DOHH2 (cell line): ENCODE measurements around the gene PRKCE.

Experiments
- EZH2phosphoT487 ChIP-seq: fragments of 200-600 bp; sonication (generic); IDR thresholded peaks from 2 replicates; pipeline ENCODE4 v1.6.1; 2017; ENCODE audit warnings: borderline replicate concordance, mild to moderate bottlenecking, antibody characterized with exemption, low read length, moderate library complexity, mixed read lengths
- TF ChIP-seq, protein P1 (sequence below): fragments of 200-600 bp; sonication (generic); IDR thresholded peaks from one replicate; pipeline ENCODE4 v1.5.1; 2014; ENCODE audit warnings: antibody characterized with exemption, mild to moderate bottlenecking, low read depth, low read length; ENCODE audit not compliant: poor library complexity, severe bottlenecking

DNA sequence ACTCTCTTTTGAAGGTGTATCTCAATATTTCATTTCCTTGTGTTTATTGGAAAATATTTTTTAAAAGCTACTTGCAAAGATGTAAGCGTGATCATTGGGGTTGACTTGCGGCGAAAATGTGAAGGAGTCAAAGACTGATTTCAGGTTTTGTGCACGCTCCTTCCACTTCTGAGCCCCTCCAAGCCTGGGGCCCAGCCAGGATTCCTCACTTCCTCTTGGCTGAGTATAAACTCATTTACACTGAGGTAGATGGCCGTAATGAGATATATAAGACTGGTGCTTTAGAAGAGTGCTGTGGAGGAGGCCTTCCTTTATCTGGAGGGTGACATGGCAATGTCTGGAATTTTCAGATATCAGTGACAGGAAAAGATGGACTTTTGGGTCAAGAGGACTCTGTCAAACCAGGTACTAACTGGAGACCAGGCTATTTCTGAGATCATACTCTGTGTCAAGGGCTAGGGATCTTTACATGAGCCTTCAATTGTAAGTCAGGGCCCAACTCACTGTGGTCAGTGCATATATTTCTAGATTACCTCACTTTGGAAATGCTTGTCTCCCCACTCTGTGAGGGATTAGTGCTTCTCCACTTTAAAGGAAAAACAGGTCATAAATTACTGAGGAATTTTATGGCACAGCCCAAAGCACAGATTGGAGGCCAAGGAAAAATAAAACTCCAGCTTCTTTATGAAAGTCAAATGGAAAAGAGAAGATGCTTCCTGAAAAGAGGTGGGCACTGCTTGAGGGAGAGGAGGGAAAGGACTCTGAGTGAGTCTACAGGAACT is 22.8 kb downstream of the PRKCE start:
- TF ChIP-seq, protein P1, sequence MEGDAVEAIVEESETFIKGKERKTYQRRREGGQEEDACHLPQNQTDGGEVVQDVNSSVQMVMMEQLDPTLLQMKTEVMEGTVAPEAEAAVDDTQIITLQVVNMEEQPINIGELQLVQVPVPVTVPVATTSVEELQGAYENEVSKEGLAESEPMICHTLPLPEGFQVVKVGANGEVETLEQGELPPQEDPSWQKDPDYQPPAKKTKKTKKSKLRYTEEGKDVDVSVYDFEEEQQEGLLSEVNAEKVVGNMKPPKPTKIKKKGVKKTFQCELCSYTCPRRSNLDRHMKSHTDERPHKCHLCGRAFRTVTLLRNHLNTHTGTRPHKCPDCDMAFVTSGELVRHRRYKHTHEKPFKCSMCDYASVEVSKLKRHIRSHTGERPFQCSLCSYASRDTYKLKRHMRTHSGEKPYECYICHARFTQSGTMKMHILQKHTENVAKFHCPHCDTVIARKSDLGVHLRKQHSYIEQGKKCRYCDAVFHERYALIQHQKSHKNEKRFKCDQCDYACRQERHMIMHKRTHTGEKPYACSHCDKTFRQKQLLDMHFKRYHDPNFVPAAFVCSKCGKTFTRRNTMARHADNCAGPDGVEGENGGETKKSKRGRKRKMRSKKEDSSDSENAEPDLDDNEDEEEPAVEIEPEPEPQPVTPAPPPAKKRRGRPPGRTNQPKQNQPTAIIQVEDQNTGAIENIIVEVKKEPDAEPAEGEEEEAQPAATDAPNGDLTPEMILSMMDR = no peak
- TF ChIP-seq EZH2phosphoT487 = no peak
